ENCODE measurements around the gene SIK3. TPM values are rescaled to one million over a fixed set of nuclear protein-coding genes. Genes with fewer than 3 reads are reported as not detected.

Gene SIK3
- total RNA-seq, 1 donor, result 25.7 TPM

GRCh38 chr11:116847612-116848011 is 250.6 kb downstream of the SIK3 start:
- Histone ChIP-seq H3K27ac (ENCODE audit: low read depth, low read length) (no peak overlapping the region), H4K20me1 (ENCODE audit: insufficient read depth, low read length) (no peaks in the 10 kb centered on the region), H3K4me2 (ENCODE audit: insufficient read depth, low read length) (no peak overlapping the region), H3K79me2 (ENCODE audit: insufficient read depth, low read length) (no peaks in the 10 kb centered on the region), H3K36me3 (ENCODE audit: insufficient read depth, low read length) (peaks cover 53% of the 10 kb centered on the region), H3K4me1 (ENCODE audit: insufficient read depth, low read length) (peaks cover 17% of the 10 kb centered on the region), H3K4me3 (ENCODE audit: insufficient read depth, low read length) (no peak overlapping the region), H3K27me3 (ENCODE audit: insufficient read depth, low read length) (no peaks in the 10 kb centered on the region), H2AFZ (ENCODE audit: low read length) (no peak overlapping the region), H3K9me3 (ENCODE audit: low read depth, low read length) (no peaks in the 10 kb centered on the region)
- no peak for TF ChIP-seq CTCF (IDR thresholded peaks at IDR 0.05; ENCODE audit: extremely low read depth, low read depth, low read length)
- DNase-seq (ENCODE audit: insufficient read length, low spot score, missing footprints), result no peak

DNA sequence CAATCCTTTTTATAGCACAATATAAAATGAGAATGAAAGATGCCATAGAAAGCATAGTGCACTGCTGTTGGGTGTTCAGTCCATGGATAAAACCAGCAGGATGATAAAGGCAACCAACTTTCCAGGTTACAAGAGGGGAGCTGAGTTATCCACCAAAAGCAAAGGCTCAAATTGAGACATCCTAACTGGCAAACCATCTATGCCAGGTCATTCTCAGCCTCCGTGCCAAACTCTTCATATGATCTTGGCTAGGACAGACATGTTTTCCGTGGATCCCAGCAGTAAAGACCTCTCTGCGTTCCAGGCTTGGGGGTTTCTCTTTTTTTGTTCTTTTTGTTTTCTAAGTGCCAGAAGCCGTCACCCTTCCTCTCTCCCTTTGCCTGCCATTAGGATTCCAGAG is 253.5 kb downstream of the SIK3 start:
- Histone ChIP-seq H4K20me1 (ENCODE audit: insufficient read depth, low read length) (no peaks in the 10 kb centered on the region), H3K4me3 (ENCODE audit: insufficient read depth, low read length) (no peak overlapping the region), H3K4me2 (ENCODE audit: insufficient read depth, low read length) (no peak overlapping the region), H3K9me3 (ENCODE audit: low read depth, low read length) (no peaks in the 10 kb centered on the region), H3K27ac (ENCODE audit: low read depth, low read length) (no peak overlapping the region), H3K4me1 (ENCODE audit: insufficient read depth, low read length) (no peaks in the 10 kb centered on the region), H3K79me2 (ENCODE audit: insufficient read depth, low read length) (no peaks in the 10 kb centered on the region), H3K27me3 (ENCODE audit: insufficient read depth, low read length) (no peaks in the 10 kb centered on the region), H3K36me3 (ENCODE audit: insufficient read depth, low read length) (peaks cover 53% of the 10 kb centered on the region), H2AFZ (ENCODE audit: low read length) (no peak overlapping the region)
- DNase-seq (ENCODE audit: insufficient read length, low spot score, missing footprints), result no peak
- TF ChIP-seq CTCF (IDR thresholded peaks at IDR 0.05; ENCODE audit: extremely low read depth, low read depth, low read length), result no peak

- Histone ChIP-seq H3K79me2 (ENCODE audit: insufficient read depth, low read length) (no peaks in the 10 kb centered on the region), H4K20me1 (ENCODE audit: insufficient read depth, low read length) (no peaks in the 10 kb centered on the region), H3K27me3 (ENCODE audit: insufficient read depth, low read length) (no peaks in the 10 kb centered on the region), H3K4me1 (ENCODE audit: insufficient read depth, low read length) (no peaks in the 10 kb centered on the region), H3K9me3 (ENCODE audit: low read depth, low read length) (no peaks in the 10 kb centered on the region), H3K36me3 (ENCODE audit: insufficient read depth, low read length) (peaks cover 45% of the 10 kb centered on the region), H3K4me2 (ENCODE audit: insufficient read depth, low read length) (no peak overlapping the region), H2AFZ (ENCODE audit: low read length) (no peak overlapping the region), H3K4me3 (ENCODE audit: insufficient read depth, low read length) (no peak overlapping the region), H3K27ac (ENCODE audit: low read depth, low read length) (no peak overlapping the region)
- no peak for DNase-seq (ENCODE audit: insufficient read length, low spot score, missing footprints)
- no peak for TF ChIP-seq CTCF (IDR thresholded peaks at IDR 0.05; ENCODE audit: extremely low read depth, low read depth, low read length)
Observed at GRCh38 chr11:116843661-116844060, 254.6 kb downstream of the SIK3 start.

DNA sequence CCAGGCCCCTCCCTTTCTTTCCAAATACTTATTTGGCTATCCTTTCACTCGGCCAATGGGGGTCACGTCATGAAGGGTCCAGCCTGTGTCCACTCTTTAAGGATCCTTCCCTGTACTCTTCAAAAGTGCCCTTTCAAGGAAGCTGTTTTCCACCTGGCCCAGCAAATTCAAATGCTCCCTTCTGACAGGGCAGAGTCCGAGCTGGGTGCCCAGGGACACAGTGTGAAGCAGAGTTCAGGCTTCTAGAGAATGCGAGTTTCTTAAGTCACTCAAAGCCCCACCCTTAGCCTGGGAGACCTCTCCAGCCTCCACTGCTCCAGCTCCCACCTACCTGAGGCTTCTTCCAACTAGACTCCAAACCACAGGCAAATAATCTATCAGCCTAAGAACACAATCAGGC is 255.3 kb downstream of the SIK3 start:
- H3K27me3 ChIP-seq (ENCODE audit: insufficient read depth, low read length), result no peaks in the 10 kb centered on the region
- no peak for TF ChIP-seq CTCF (IDR thresholded peaks at IDR 0.05; ENCODE audit: extremely low read depth, low read depth, low read length)
- H3K9me3 ChIP-seq (ENCODE audit: low read depth, low read length), result no peaks in the 10 kb centered on the region
- H3K4me3 ChIP-seq (ENCODE audit: insufficient read depth, low read length), result no peak overlapping the region
- H3K36me3 ChIP-seq (ENCODE audit: insufficient read depth, low read length), result peaks cover 42% of the 10 kb centered on the region
- no peak overlapping the region for H2AFZ ChIP-seq (ENCODE audit: low read length)
- no peaks in the 10 kb centered on the region for H4K20me1 ChIP-seq (ENCODE audit: insufficient read depth, low read length)
- H3K27ac ChIP-seq (ENCODE audit: low read depth, low read length), result no peak overlapping the region
- no peaks in the 10 kb centered on the region for H3K4me1 ChIP-seq (ENCODE audit: insufficient read depth, low read length)
- DNase-seq (ENCODE audit: insufficient read length, low spot score, missing footprints), result no peak
- no peaks in the 10 kb centered on the region for H3K79me2 ChIP-seq (ENCODE audit: insufficient read depth, low read length)
- no peak overlapping the region for H3K4me2 ChIP-seq (ENCODE audit: insufficient read depth, low read length)

All from osteoblast (primary cell).